Stimulated activated CD4-positive, alpha-beta T cell treated with anti-CD3 and anti-CD28 coated beads, Interleukin-12 subunit alpha, Interleukin-12 subunit beta, amount 100 ng/mL, for 48 hours (primary cell): ENCODE measurements around the gene SCAP.

Source experiments
- DNase-seq, 3 donors: peaks; one replicate each; pipeline ENCODE4 v3.0.0-alpha.2; 2020; ENCODE audit warnings: low read depth in 2 of 3, low spot score in 1 of 3

SCAP gene

DNA sequence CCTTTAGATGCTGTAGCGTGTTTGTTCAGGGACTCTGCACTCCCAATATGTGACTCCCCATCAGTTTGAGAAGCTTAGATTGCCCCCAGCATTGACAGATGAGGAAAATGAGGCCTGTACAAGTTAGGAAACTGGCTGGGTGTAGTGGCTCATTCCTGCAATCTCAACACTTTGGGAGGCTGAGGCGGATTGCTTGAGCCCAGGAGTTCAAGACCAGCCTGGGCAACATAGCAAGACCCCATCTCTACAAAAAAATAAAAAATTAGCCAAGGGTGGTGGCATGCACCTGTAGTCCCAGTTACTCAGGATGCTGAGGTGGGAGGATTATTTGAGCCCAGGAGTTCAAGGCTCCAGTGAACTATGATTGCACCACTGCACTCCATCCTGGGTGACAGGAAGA lies 108.9 kb downstream of the SCAP start:
- DNase-seq, result no peak

DNA sequence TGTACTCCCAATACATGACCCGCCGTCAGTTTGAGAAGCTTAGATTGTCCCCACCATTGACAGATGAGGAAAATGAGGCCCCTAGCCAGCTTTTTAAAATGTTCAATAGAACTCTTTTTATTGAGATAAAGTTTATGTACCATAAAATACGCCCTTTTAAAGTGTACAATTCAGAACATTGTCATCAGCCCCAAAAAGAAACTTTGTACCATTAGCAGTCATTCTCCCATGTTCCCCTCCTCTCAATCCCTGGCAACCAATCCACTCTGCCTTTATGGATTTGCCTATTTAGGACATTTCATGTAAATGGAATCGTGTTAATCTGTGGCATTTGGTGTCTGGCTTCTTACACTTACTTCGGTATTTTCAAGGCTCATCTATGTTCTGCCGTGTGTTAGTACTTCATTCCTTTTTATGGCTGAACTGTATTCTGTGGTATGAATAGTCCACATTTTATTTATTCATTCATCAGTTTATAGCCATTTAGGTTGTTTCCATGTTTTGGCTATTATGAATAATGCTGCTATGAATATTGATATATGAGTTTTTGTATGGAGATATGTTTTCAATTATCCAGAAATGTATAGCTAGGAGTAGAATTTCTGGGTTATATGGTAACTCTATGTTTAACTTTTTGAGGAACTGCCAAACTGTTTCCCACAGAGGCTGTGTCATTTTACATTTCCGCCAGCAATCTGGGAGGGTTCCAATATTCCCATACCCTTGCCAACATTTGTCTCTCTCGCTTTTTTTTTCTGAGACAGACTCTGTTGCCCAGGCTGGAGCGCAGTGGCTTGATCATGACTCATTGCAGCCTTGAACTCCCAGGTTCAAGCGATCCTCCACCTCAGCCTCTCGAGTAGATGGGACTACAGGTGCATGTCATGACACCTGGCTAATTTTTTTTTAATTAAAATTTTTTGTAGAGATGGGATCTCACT lies 110.3 kb downstream of the SCAP start:
- DNase-seq, result no peak
